HEK293 (cell line): ENCODE data around the gene ZNF335.

Source experiments
- GLI2 ChIP-seq: fragments of 450-650 bp; formaldehyde crosslinking; IDR thresholded peaks from 2 replicates; pipeline ENCODE4; 2017; ENCODE audit warnings: missing biosample characterization, missing genetic modification characterization, low read depth, borderline replicate concordance
- IKZF3 ChIP-seq: fragments of 450-650 bp; IDR thresholded peaks from 2 replicates; pipeline ENCODE4 v1.5.0; 2018; ENCODE audit warnings: missing biosample characterization, mild to moderate bottlenecking, missing genetic modification characterization, moderate library complexity
- KLF16 ChIP-seq: fragments of 450-650 bp; formaldehyde crosslinking; IDR thresholded peaks from 2 replicates; pipeline ENCODE4 v1.5.1; 2017; ENCODE audit warnings: missing biosample characterization, missing genetic modification characterization
- KLF9 ChIP-seq: fragments of 450-650 bp; formaldehyde crosslinking; IDR thresholded peaks from 2 replicates; pipeline ENCODE4 v1.5.1; 2016; ENCODE audit warnings: missing biosample characterization, missing genetic modification characterization, low read depth
- PRDM6 ChIP-seq: fragments of 450-650 bp; formaldehyde crosslinking; IDR thresholded peaks from 2 replicates; pipeline ENCODE4 v1.5.1; 2017; ENCODE audit warnings: missing biosample characterization, missing genetic modification characterization
- SALL2 ChIP-seq: fragments of 450-650 bp; formaldehyde crosslinking; IDR thresholded peaks from 2 replicates; pipeline ENCODE4 v1.5.0; 2017; ENCODE audit warnings: missing biosample characterization, mild to moderate bottlenecking, missing genetic modification characterization, borderline replicate concordance
- SETDB1 ChIP-seq: IDR thresholded peaks from one replicate; pipeline ENCODE4 v1.6.1; 2017; ENCODE audit warnings: mild to moderate bottlenecking, low read length, moderate library complexity, mixed read lengths; ENCODE audit not compliant: insufficient read length
- SP3 ChIP-seq: fragments of 450-650 bp; formaldehyde crosslinking; IDR thresholded peaks from 2 replicates; pipeline ENCODE4 v1.5.1; 2016; ENCODE audit warnings: missing biosample characterization, missing genetic modification characterization
- TCF7L2 ChIP-seq: IDR thresholded peaks from 2 replicates; pipeline ENCODE4 v1.6.1; 2011; ENCODE audit warnings: low read depth, mild to moderate bottlenecking, inconsistent platforms, low read length, moderate library complexity, borderline replicate concordance
- YY1 ChIP-seq: fragments of 450-650 bp; formaldehyde crosslinking; IDR thresholded peaks from 2 replicates; pipeline ENCODE4 v1.5.1; 2018; ENCODE audit warnings: missing biosample characterization, missing genetic modification characterization
- YY2 ChIP-seq: fragments of 450-650 bp; formaldehyde crosslinking; IDR thresholded peaks from 2 replicates; pipeline ENCODE4 v1.5.1; 2016; ENCODE audit warnings: missing biosample characterization, missing genetic modification characterization
- ZBTB1 ChIP-seq: fragments of 450-650 bp; formaldehyde crosslinking; IDR thresholded peaks from 2 replicates; pipeline ENCODE4 v1.5.1; 2016; ENCODE audit warnings: missing biosample characterization, missing genetic modification characterization
- ZBTB20 ChIP-seq: fragments of 450-650 bp; formaldehyde crosslinking; IDR thresholded peaks from 2 replicates; pipeline ENCODE4 v1.5.1; 2016; ENCODE audit warnings: missing biosample characterization, missing genetic modification characterization
- ZBTB48 ChIP-seq: fragments of 450-650 bp; formaldehyde crosslinking; IDR thresholded peaks from 2 replicates; pipeline ENCODE4 v1.5.1; 2016; ENCODE audit warnings: missing biosample characterization, missing genetic modification characterization
- ZFHX2 ChIP-seq: fragments of 450-650 bp; formaldehyde crosslinking; conservative IDR thresholded peaks from 2 replicates; pipeline ENCODE4 v1.5.1; 2016; ENCODE audit warnings: missing biosample characterization, missing genetic modification characterization
- ZFP37 ChIP-seq: fragments of 450-650 bp; formaldehyde crosslinking; IDR thresholded peaks from 2 replicates; pipeline ENCODE4 v1.5.1; 2016; ENCODE audit warnings: missing biosample characterization, missing genetic modification characterization
- ZIC2 ChIP-seq: fragments of 450-650 bp; formaldehyde crosslinking; IDR thresholded peaks from 2 replicates; pipeline ENCODE4 v1.5.1; 2016; ENCODE audit warnings: missing biosample characterization, missing genetic modification characterization
- ZNF18 ChIP-seq: fragments of 450-650 bp; formaldehyde crosslinking; IDR thresholded peaks from 2 replicates; pipeline ENCODE4 v1.5.1; 2016; ENCODE audit warnings: missing biosample characterization, missing genetic modification characterization
- ZNF202 ChIP-seq: fragments of 450-650 bp; formaldehyde crosslinking; IDR thresholded peaks from 2 replicates; pipeline ENCODE4 v1.5.1; 2016; ENCODE audit warnings: missing biosample characterization, missing genetic modification characterization, borderline replicate concordance
- ZNF211 ChIP-seq: fragments of 450-650 bp; formaldehyde crosslinking; IDR thresholded peaks from 2 replicates; pipeline ENCODE4 v1.5.1; 2016; ENCODE audit warnings: low read depth, missing biosample characterization, missing genetic modification characterization
- ZNF239 ChIP-seq: fragments of 450-650 bp; formaldehyde crosslinking; IDR thresholded peaks from 2 replicates; pipeline ENCODE4 v1.5.1; 2016; ENCODE audit warnings: missing biosample characterization, missing genetic modification characterization
- ZNF302 ChIP-seq: fragments of 450-650 bp; formaldehyde crosslinking; IDR thresholded peaks from 2 replicates; pipeline ENCODE4 v1.5.1; 2016; ENCODE audit warnings: missing biosample characterization, missing genetic modification characterization, low read depth
- ZNF324 ChIP-seq: fragments of 450-650 bp; formaldehyde crosslinking; IDR thresholded peaks from 2 replicates; pipeline ENCODE4 v1.5.1; 2016; ENCODE audit warnings: missing biosample characterization, missing genetic modification characterization
- ZNF341 ChIP-seq: fragments of 450-650 bp; formaldehyde crosslinking; IDR thresholded peaks from 2 replicates; pipeline ENCODE4; 2016; ENCODE audit warnings: low read depth, missing biosample characterization, missing genetic modification characterization
- ZNF391 ChIP-seq: fragments of 450-650 bp; formaldehyde crosslinking; IDR thresholded peaks from 2 replicates; pipeline ENCODE4 v1.5.1; 2016; ENCODE audit warnings: low read depth, missing biosample characterization, missing genetic modification characterization, borderline replicate concordance
- ZNF501 ChIP-seq: fragments of 450-650 bp; formaldehyde crosslinking; IDR thresholded peaks from 2 replicates; pipeline ENCODE4 v1.5.1; 2016; ENCODE audit warnings: missing biosample characterization, missing genetic modification characterization
- ZNF555 ChIP-seq: fragments of 450-650 bp; formaldehyde crosslinking; conservative IDR thresholded peaks from 2 replicates; pipeline ENCODE4 v1.5.1; 2017; ENCODE audit warnings: missing biosample characterization, mild to moderate bottlenecking, missing genetic modification characterization, inconsistent platforms
- ZNF561 ChIP-seq: fragments of 450-650 bp; IDR thresholded peaks from 2 replicates; pipeline ENCODE4 v1.5.1; 2018; ENCODE audit warnings: missing biosample characterization, missing genetic modification characterization, borderline replicate concordance
- ZNF629 ChIP-seq: fragments of 450-650 bp; formaldehyde crosslinking; IDR thresholded peaks from 2 replicates; pipeline ENCODE4 v1.5.1; 2017; ENCODE audit warnings: missing biosample characterization, missing genetic modification characterization
- ZNF677 ChIP-seq: fragments of 450-650 bp; IDR thresholded peaks from 2 replicates; pipeline ENCODE4 v1.5.0; 2018; ENCODE audit warnings: missing biosample characterization, mild to moderate bottlenecking, missing genetic modification characterization, moderate library complexity
- ZNF837 ChIP-seq: fragments of 450-650 bp; formaldehyde crosslinking; IDR thresholded peaks from 2 replicates; pipeline ENCODE4 v1.5.1; 2016; ENCODE audit warnings: missing biosample characterization, missing genetic modification characterization
- ZSCAN23 ChIP-seq: fragments of 450-650 bp; formaldehyde crosslinking; IDR thresholded peaks from 2 replicates; pipeline ENCODE4 v1.5.1; 2016; ENCODE audit warnings: missing biosample characterization, missing genetic modification characterization
- TF ChIP-seq, protein P1 (sequence below): fragments of 450-650 bp; formaldehyde crosslinking; IDR thresholded peaks from 2 replicates; pipeline ENCODE4 v1.5.1; 2016; ENCODE audit warnings: missing biosample characterization, missing genetic modification characterization
- TF ChIP-seq, protein P2 (sequence below): fragments of 450-650 bp; formaldehyde crosslinking; IDR thresholded peaks from 2 replicates; pipeline ENCODE4 v1.5.1; 2016; ENCODE audit warnings: missing biosample characterization, missing genetic modification characterization

ZNF335 gene

GRCh38 chr20:45971675-45972499 is at the start of gene ZNF335 (continued):
- no peak for TF ChIP-seq ZNF202 (tag by site-specific recombination)
- peak; percentile 93 for TF ChIP-seq YY2 (tag by site-specific recombination)
- peak; percentile 84 for TF ChIP-seq ZNF18 (tag by site-specific recombination)
- TF ChIP-seq SALL2, result peak; percentile 97
- TF ChIP-seq ZNF837 (tag by site-specific recombination), result no peak
- peak; percentile 60; the same call in 1 of the 2 replicates for TF ChIP-seq ZNF239 (tag by site-specific recombination)
- no peak for TF ChIP-seq ZNF677 (tag by site-specific recombination)
- no peak for TF ChIP-seq ZNF555 (tag by site-specific recombination)
- TF ChIP-seq ZNF501 (tag by site-specific recombination), result peak; percentile 76
- no peak for TF ChIP-seq TCF7L2
- peak; percentile 91 for TF ChIP-seq ZFHX2 (tag by site-specific recombination)
- peak; percentile 92 for TF ChIP-seq ZIC2 (tag by site-specific recombination)
- TF ChIP-seq ZFP37, result peak; percentile 95
- TF ChIP-seq IKZF3 (tag by site-specific recombination), result peak; percentile 83; the same call in 1 of the 2 replicates
- TF ChIP-seq ZBTB20 (tag by site-specific recombination), result peak; percentile 75
- peak; percentile 9; the same call in 1 of the 2 replicates for TF ChIP-seq GLI2 (tag by site-specific recombination)
- peak; percentile 72 for TF ChIP-seq ZNF341
- TF ChIP-seq SETDB1, result no peak
- TF ChIP-seq, protein P1, sequence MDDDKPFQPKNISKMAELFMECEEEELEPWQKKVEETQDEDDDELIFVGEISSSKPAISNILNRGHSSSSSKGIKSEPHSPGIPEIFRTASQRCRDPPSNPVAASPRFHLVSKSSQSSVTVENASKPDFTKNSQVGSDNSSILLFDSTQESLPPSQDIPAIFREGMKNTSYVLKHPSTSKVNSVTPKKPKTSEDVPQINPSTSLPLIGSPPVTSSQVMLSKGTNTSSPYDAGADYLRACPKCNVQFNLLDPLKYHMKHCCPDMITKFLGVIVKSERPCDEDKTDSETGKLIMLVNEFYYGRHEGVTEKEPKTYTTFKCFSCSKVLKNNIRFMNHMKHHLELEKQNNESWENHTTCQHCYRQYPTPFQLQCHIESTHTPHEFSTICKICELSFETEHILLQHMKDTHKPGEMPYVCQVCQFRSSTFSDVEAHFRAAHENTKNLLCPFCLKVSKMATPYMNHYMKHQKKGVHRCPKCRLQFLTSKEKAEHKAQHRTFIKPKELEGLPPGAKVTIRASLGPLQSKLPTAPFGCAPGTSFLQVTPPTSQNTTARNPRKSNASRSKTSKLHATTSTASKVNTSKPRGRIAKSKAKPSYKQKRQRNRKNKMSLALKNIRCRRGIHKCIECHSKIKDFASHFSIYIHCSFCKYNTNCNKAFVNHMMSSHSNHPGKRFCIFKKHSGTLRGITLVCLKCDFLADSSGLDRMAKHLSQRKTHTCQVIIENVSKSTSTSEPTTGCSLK (tag by site-specific recombination), result no peak
- TF ChIP-seq SP3 (tag by site-specific recombination), result peak; percentile 98
- TF ChIP-seq KLF16, result peak; percentile 100
- 0 out of 2 replicates have a peak, but pooled peaks have one; percentile 67 for TF ChIP-seq ZNF302 (tag by site-specific recombination)
- 0 out of 2 replicates have a peak, but pooled peaks have one; percentile 21 for TF ChIP-seq ZBTB1 (tag by site-specific recombination)
- TF ChIP-seq ZSCAN23 (tag by site-specific recombination), result peak; percentile 99
- TF ChIP-seq, protein P2, sequence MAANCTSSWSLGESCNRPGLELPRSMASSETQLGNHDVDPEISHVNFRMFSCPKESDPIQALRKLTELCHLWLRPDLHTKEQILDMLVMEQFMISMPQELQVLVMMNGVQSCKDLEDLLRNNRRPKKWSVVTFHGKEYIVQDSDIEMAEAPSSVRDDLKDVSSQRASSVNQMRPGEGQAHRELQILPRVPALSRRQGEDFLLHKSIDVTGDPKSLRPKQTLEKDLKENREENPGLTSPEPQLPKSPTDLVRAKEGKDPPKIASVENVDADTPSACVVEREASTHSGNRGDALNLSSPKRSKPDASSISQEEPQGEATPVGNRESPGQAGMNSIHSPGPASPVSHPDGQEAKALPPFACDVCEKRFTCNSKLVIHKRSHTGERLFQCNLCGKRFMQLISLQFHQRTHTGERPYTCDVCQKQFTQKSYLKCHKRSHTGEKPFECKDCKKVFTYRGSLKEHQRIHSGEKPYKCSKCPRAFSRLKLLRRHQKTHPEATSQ (tag by site-specific recombination), result peak; percentile 100
- peak; percentile 100 for TF ChIP-seq ZNF324 (tag by site-specific recombination)
- TF ChIP-seq ZNF629 (tag by site-specific recombination), result peak; percentile 100
- peak; percentile 99 for TF ChIP-seq ZNF561 (tag by site-specific recombination)
- TF ChIP-seq PRDM6 (tag by site-specific recombination), result peak; percentile 54
- peak; percentile 99 for TF ChIP-seq ZNF391 (tag by site-specific recombination)
- TF ChIP-seq ZNF211, result 0 out of 2 replicates have a peak, but pooled peaks have one; percentile 8
- peak; percentile 99 for TF ChIP-seq KLF9
- TF ChIP-seq ZBTB48 (tag by site-specific recombination), result peak; percentile 96
- TF ChIP-seq YY1 (tag by site-specific recombination), result peak; percentile 96
